Heart left ventricle (tissue), 13 donors: ENCODE data around the gene SMTNL2.

Experiments used
- CTCF ChIP-seq, 12 donors: fragments of 200-600 bp; sonication (generic) in 4 of 12; IDR thresholded peaks; one replicate each; pipeline versions ENCODE4 v1.5.0 to v1.8.0; 2018 to 2022; ENCODE audit warnings: antibody characterized with exemption in 12 of 12, mild to moderate bottlenecking in 5 of 12
- POLR2A ChIP-seq, 2 donors: fragments of 450-650 bp; IDR thresholded peaks; one replicate each; pipeline ENCODE4 v1.6.1; 2017; ENCODE audit warnings: antibody characterized with exemption in 2 of 2, mild to moderate bottlenecking in 2 of 2, moderate library complexity in 2 of 2
- donor health status: ischemic (EF 13 %, LVEDD 7.1; RV severe dilation, severe dysfunction).
- donor health status: DM: no; HTN: yes; CAD: no.
- donor health status: DM: no; HTN: no; CAD: no.
- donor health status: ischemic (EF 25% LVEDD 6.9; RV normal size, moderate dysfunction).
- donor health status: ischemic (EF 25% LVEDD 5.7; RV mildly dilated, moderate dysfunction).
- donor health status: ischemic (EF 35%, LVEDD 5.7; RV mildly dilated, moderate dysfunction).
- donor health status: nonischemic (EF 11% LVEDD 7.7; RV severe dilation, severe dysfunction).
- donor health status: DM: yes; HTN: yes; CAD: no.
- donor health status: PGD.
- donor health status: ischemic (EF 29% LVEDD 5.4; RV normal size, mild dysfunction).
- donor health status: nonischemic (EF 23%, LVEDD 6.1; RV moderate dilation, normal function).

DNA sequence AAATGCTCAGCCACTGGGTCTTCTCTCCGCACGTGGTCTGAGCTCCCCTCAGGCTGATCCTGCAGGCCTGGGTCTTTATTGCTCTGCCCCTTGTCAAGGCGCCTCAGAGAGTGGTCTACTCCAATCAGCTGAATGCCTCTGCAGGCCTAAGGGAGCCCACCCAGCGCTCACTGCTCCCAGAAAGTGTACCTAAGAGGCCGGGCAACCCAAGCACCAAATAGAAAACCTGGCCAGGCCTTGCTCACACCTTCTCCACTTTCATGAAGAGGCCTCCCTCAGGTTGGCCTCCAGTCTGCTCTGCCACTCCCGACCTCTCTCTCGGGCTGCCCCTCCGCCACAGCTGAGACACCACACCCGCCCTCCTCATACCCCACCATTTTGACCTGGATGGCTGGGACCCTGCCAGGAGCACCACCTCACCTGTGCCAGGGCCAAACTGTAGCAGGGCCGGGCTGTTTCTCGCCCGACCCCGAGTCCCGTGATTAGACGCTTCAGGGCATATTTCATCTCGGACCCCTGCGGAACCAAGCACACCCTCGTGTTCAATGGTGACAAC is 29.8 kb upstream of the SMTNL2 start:
- TF ChIP-seq POLR2A (IDR thresholded peaks at IDR 0.05) (no peak), CTCF (IDR thresholded peaks at IDR 0.05) (no peak)
